H9 (cell line): ENCODE measurements around the gene GALNT10. TPM values are rescaled to one million over a fixed set of nuclear protein-coding genes. Genes with fewer than 3 reads are reported as not detected.

Experiments
- DNase-seq: peaks from one replicate; pipeline ENCODE4 v3.0.0-alpha.2; 2017
- H2AFZ ChIP-seq: one replicate; pipeline ENCODE4 v1.6.1; 2013; ENCODE audit warnings: mild to moderate bottlenecking, low read length, control low read depth, moderate library complexity
- H2AK5ac ChIP-seq: 2 replicates; pipeline ENCODE4 v1.6.1; 2013; ENCODE audit warnings: low read length, control low read depth, mixed read lengths; ENCODE audit not compliant: insufficient read length
- H2BK120ac ChIP-seq: one replicate; pipeline ENCODE4 v1.6.1; 2013; ENCODE audit warnings: low read depth, mild to moderate bottlenecking, low read length, control low read depth, inconsistent platforms; ENCODE audit not compliant: poor library complexity, severe bottlenecking
- H2BK12ac ChIP-seq: 2 replicates; pipeline ENCODE4 v1.6.1; 2013; ENCODE audit warnings: low read length, control low read depth, mixed read lengths, low read depth; ENCODE audit not compliant: insufficient read length
- H2BK15ac ChIP-seq: 2 replicates; pipeline ENCODE4 v1.6.1; 2013; ENCODE audit warnings: low read depth, low read length, control low read depth
- H2BK20ac ChIP-seq: one replicate; pipeline ENCODE4 v1.6.1; 2013; ENCODE audit warnings: low read depth, mild to moderate bottlenecking, low read length, control low read depth, inconsistent platforms; ENCODE audit not compliant: poor library complexity, severe bottlenecking
- H2BK5ac ChIP-seq: 2 replicates; pipeline ENCODE4 v1.6.1; 2013; ENCODE audit warnings: low read length, control low read depth, mixed read lengths; ENCODE audit not compliant: insufficient read length
- H3K14ac ChIP-seq: 2 replicates; pipeline ENCODE4 v1.6.1; 2013; ENCODE audit warnings: low read length, control low read depth; ENCODE audit not compliant: insufficient read depth
- H3K18ac ChIP-seq: 2 replicates; pipeline ENCODE4 v1.6.1; 2013; ENCODE audit warnings: low read depth, mild to moderate bottlenecking, mixed read lengths, low read length, control low read depth; ENCODE audit not compliant: insufficient read length
- H3K23ac ChIP-seq: 2 replicates; pipeline ENCODE4 v1.6.1; 2013; ENCODE audit warnings: low read length, control low read depth, mixed read lengths, low read depth; ENCODE audit not compliant: insufficient read length
- H3K23me2 ChIP-seq: 2 replicates; pipeline ENCODE4 v1.6.1; 2013; ENCODE audit warnings: low read depth, mild to moderate bottlenecking, mixed read lengths, low read length, control low read depth; ENCODE audit not compliant: insufficient read length, poor library complexity, severe bottlenecking
- H3K27ac ChIP-seq: 2 replicates; pipeline ENCODE4 v1.5.1; 2013; ENCODE audit warnings: low read length, control low read depth, mixed read lengths, low read depth; ENCODE audit not compliant: insufficient read length
- H3K27me3 ChIP-seq: 2 replicates; pipeline ENCODE4 v1.6.1; 2013; ENCODE audit warnings: low read length, control low read depth, inconsistent platforms; ENCODE audit not compliant: insufficient read depth
- H3K4ac ChIP-seq: 2 replicates; pipeline ENCODE4 v1.6.1; 2013; ENCODE audit warnings: low read depth, mild to moderate bottlenecking, control low read depth, inconsistent platforms, low read length, moderate library complexity
- H3K4me1 ChIP-seq: 2 replicates; pipeline ENCODE4 v1.6.1; 2013; ENCODE audit warnings: low read length, control low read depth, inconsistent platforms; ENCODE audit not compliant: insufficient read depth
- H3K4me2 ChIP-seq: 2 replicates; pipeline ENCODE4 v1.6.1; 2013; ENCODE audit warnings: low read length, control low read depth, mixed read lengths; ENCODE audit not compliant: insufficient read length, insufficient read depth
- H3K56ac ChIP-seq: 2 replicates; pipeline ENCODE4 v1.6.1; 2013; ENCODE audit warnings: low read depth, mild to moderate bottlenecking, mixed read lengths, low read length, control low read depth; ENCODE audit not compliant: insufficient read length
- H3K79me1 ChIP-seq: 2 replicates; pipeline ENCODE4 v1.6.1; 2013; ENCODE audit warnings: low read depth, mild to moderate bottlenecking, moderate library complexity, low read length, control low read depth, inconsistent platforms; ENCODE audit not compliant: insufficient read depth, poor library complexity, severe bottlenecking
- H3K79me2 ChIP-seq: 2 replicates; pipeline ENCODE4 v1.6.1; 2013; ENCODE audit warnings: low read length, control low read depth, inconsistent platforms; ENCODE audit not compliant: insufficient read depth
- H3K9ac ChIP-seq: 2 replicates; pipeline ENCODE4 v1.6.1; 2013; ENCODE audit warnings: low read length, control low read depth, mixed read lengths; ENCODE audit not compliant: insufficient read length; ENCODE audit errors: extremely low read depth
- H3K9me3 ChIP-seq: one replicate; pipeline ENCODE4 v1.6.1; 2013; ENCODE audit warnings: low read depth, low read length, inconsistent platforms; ENCODE audit not compliant: control insufficient read depth
- H3T11ph ChIP-seq: one replicate; pipeline ENCODE4 v1.6.1; 2013; ENCODE audit warnings: mild to moderate bottlenecking, low read length, control low read depth, inconsistent platforms
- H4K20me1 ChIP-seq: one replicate; pipeline ENCODE4 v1.6.1; 2013; ENCODE audit not compliant: control insufficient read depth, insufficient read length, insufficient read depth
- H4K5ac ChIP-seq: 2 replicates; pipeline ENCODE4 v1.6.1; 2013; ENCODE audit warnings: low read depth, mild to moderate bottlenecking, mixed read lengths, low read length, control low read depth; ENCODE audit not compliant: insufficient read length
- H4K8ac ChIP-seq: replicated peaks from 2 replicates; pipeline ENCODE4 v1.6.1; 2013; ENCODE audit warnings: low read length, control low read depth, mixed read lengths, low read depth; ENCODE audit not compliant: insufficient read length
- H4K91ac ChIP-seq: 2 replicates; pipeline ENCODE4 v1.6.1; 2013; ENCODE audit warnings: low read depth, mild to moderate bottlenecking, moderate library complexity, mixed read lengths, low read length, control low read depth; ENCODE audit not compliant: insufficient read length
- H3K27ac Mint-ChIP-seq, 3 experiments: 2 replicates in 2 of 3; 3 replicates in 1 of 3; pipeline ENCODE4 v1.8.0; 2020 to 2021; ENCODE audit warnings: mixed read lengths in 3 of 3, mild to moderate bottlenecking in 1 of 3, moderate library complexity in 1 of 3
- H3K27me3 Mint-ChIP-seq: 2 replicates; pipeline ENCODE4 v1.8.0; 2021; ENCODE audit warnings: low read depth, mild to moderate bottlenecking, moderate library complexity, mixed read lengths
- H3K36me3 Mint-ChIP-seq, 3 experiments: 2 replicates in 2 of 3; 3 replicates in 1 of 3; pipeline ENCODE4 v1.8.0; 2020 to 2021; ENCODE audit warnings: low read depth in 3 of 3, mixed read lengths in 3 of 3; ENCODE audit not compliant: insufficient read depth in 1 of 3
- H3K4me1 Mint-ChIP-seq, 2 experiments: 2 replicates each; pipeline ENCODE4 v1.8.0; 2020; ENCODE audit warnings: mixed read lengths in 2 of 2
- H3K4me3 Mint-ChIP-seq, 2 experiments: 2 replicates in 1 of 2; 3 replicates in 1 of 2; pipeline ENCODE4 v1.8.0; 2020 to 2021; ENCODE audit warnings: mild to moderate bottlenecking in 2 of 2, mixed read lengths in 2 of 2, moderate library complexity in 1 of 2
- H3K9me3 Mint-ChIP-seq, 2 experiments: 2 replicates in 1 of 2; 3 replicates in 1 of 2; pipeline ENCODE4 v1.8.0; 2020; ENCODE audit warnings: mild to moderate bottlenecking in 2 of 2, mixed read lengths in 2 of 2, moderate library complexity in 1 of 2
- CTCF ChIP-seq: fragments of 200-600 bp; sonication (generic); conservative IDR thresholded peaks from 3 replicates; pipeline ENCODE4 v1.8.0; 2021; ENCODE audit warnings: antibody characterized with exemption, mild to moderate bottlenecking
- WGBS: extraction: QIAGEN DNeasy Blood & Tissue Kit; methylation state at CpG from one replicate; pipeline ENCODE4 v1.1.7; 2013; ENCODE audit warnings: missing lambda C conversion rate, low lambda C conversion rate, mixed read lengths; ENCODE audit not compliant: insufficient read length; ENCODE audit errors: extremely low coverage; 5-methylcytosine and 5-hydroxymethylcytosine counted together
- total RNA-seq: library from RNA; stranded (reverse); gene quantifications from 2 replicates; pipeline ENCODE4 v1.2.1, GENCODE V29; 2021

The GALNT10 gene
- total RNA-seq, 1 experiment from 2014 or later, result 15.4 TPM

GRCh38 chr5:154178661-154179060 is 11.9 kb upstream of the GALNT10 start:
- Mint-ChIP-seq H3K36me3 (no peaks in the 10 kb centered on the region), H3K9me3 (no peaks in the 10 kb centered on the region), H3K27me3 (peaks cover 2% of the 10 kb centered on the region; the same call in 1 of the 2 replicates), H3K27ac (no peak overlapping the region; a peak in 1 of 7 replicates), H3K4me1 (peaks cover 15 to 32% of the 10 kb centered on the region in 2 experiments), H3K4me3 (no peak overlapping the region)
- WGBS, result no CpG with 5 or more reads among the region's 2 CpGs
- Histone ChIP-seq H3K56ac (no peak overlapping the region), H3K79me1 (no peaks in the 10 kb centered on the region), H3K79me2 (no peaks in the 10 kb centered on the region), H3K23me2 (no peaks in the 10 kb centered on the region), H2BK120ac (no peak overlapping the region), H3K14ac (no peak overlapping the region), H4K5ac (no peak overlapping the region), H3T11ph (no peak overlapping the region), H3K27me3 (no peaks in the 10 kb centered on the region), H3K4ac (no peak overlapping the region), H2BK20ac (no peak overlapping the region), H3K4me1 (0 out of 2 replicates have a peak, but pooled peaks cover 4% of the 10 kb centered on the region), H4K20me1 (no peaks in the 10 kb centered on the region), H3K23ac (no peak overlapping the region), H3K9me3 (no peaks in the 10 kb centered on the region), H4K8ac (no peak overlapping the region), H2AFZ (no peak overlapping the region), H2BK5ac (no peak overlapping the region), H3K18ac (no peak overlapping the region), H4K91ac (no peak overlapping the region), H3K27ac (no peak overlapping the region), H2BK15ac (no peak overlapping the region), H3K9ac (no peak overlapping the region), H3K4me2 (no peak overlapping the region), H2BK12ac (no peak overlapping the region), H2AK5ac (no peak overlapping the region)
- TF ChIP-seq CTCF, result no peak
- DNase-seq, result no peak
